ENCODE measurements around the gene ANO10. TPM values are rescaled to one million over a fixed set of nuclear protein-coding genes. Genes with fewer than 3 reads are reported as not detected.
"Not testable (repeated sequence)": the region's sequence is repeated elsewhere in the genome, so short reads cannot be mapped to it uniquely, and the experiment has no call there.

ANO10 gene
- total RNA-seq, 1 experiment from 2014 or later, result 32.6 TPM

DNA sequence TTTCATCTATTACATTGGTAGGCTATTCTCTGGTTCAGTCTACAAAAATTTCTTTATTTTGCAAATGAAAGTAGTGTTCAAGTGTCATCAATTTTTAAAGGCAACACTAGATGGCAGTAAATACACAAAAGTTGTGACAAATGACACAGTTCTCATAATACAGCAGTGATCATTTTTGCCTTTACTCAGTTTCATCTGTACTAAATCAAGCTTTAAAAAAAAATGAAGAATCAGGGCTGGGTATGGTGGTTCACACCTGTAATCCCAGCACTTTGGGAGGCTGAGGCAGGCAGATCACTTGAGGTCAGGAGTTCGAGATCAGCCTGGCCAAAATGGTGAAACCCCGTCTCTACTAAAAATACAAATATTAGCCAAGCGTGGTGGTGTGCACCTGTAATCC is 77.5 kb downstream of the ANO10 start:
- BruUV-seq (replicated peaks); H3K27me3 ChIP-seq (ENCODE audit: insufficient read depth, low read depth); H3K27ac ChIP-seq; H3K4me2 ChIP-seq; H2AFZ ChIP-seq; H3K79me2 ChIP-seq (ENCODE audit: low read depth); H3F3A ChIP-seq (ENCODE audit: insufficient read depth, low read depth); POLR2A ChIA-PET (ENCODE audit: unreplicated experiment); H3K4me1 ChIP-seq (replicated peaks; ENCODE audit: insufficient read depth); H3K9me3 ChIP-seq (ENCODE audit: insufficient read depth, low read depth); H3K9me2 ChIP-seq (ENCODE audit: insufficient read depth); H4K20me1 ChIP-seq (ENCODE audit: insufficient read depth); H3K36me3 ChIP-seq (ENCODE audit: low read depth); H3K4me3 ChIP-seq: not testable (repeated sequence)
- CTCF ChIA-PET, result interaction anchor here (0.5 kb wide), 1 partner anchor 719 kb away, joined by 3 read pairs; no protein-coding TSS in a partner anchor
- peak; percentile 79 for TF ChIP-seq CTCF (conservative IDR thresholded peaks at IDR 0.05)
- peak; percentile 1 to 51 for DNase-seq
- intact Hi-C loops (cut with micrococcal nuclease; ENCODE audit: unreplicated experiment), result loop anchor here (1.0 to 10.0 kb wide), 6 partner anchors 94 to 791 kb away; partner anchors contain the start of gene TCAIM

- no peak overlapping the region for H3K27ac ChIP-seq
- BruUV-seq (replicated peaks), result no TSS peak
- CTCF ChIA-PET, result no interaction called here
- no peaks in the 10 kb centered on the region for H4K20me1 ChIP-seq (ENCODE audit: insufficient read depth)
- POLR2A ChIA-PET (ENCODE audit: unreplicated experiment), result interaction anchor here (0.7 kb wide), 1 partner anchor 217 kb away, joined by 4 read pairs; no protein-coding TSS in a partner anchor
- TF ChIP-seq EZH2 (IDR thresholded peaks at IDR 0.05; ENCODE audit: low read depth), result no peak
- TF ChIP-seq CTCF (conservative IDR thresholded peaks at IDR 0.05), result no peak
- H3F3A ChIP-seq (ENCODE audit: insufficient read depth, low read depth), result no peaks in the 10 kb centered on the region
- no peak overlapping the region for H2AFZ ChIP-seq
- H3K9me2 ChIP-seq (ENCODE audit: insufficient read depth), result no peaks in the 10 kb centered on the region
- H3K4me2 ChIP-seq, result no peak overlapping the region
- H3K9me3 ChIP-seq (ENCODE audit: insufficient read depth, low read depth), result no peaks in the 10 kb centered on the region
- H3K36me3 ChIP-seq (ENCODE audit: low read depth), result 0 out of 2 replicates have a peak, but pooled peaks cover 3% of the 10 kb centered on the region
- no peaks in the 10 kb centered on the region for H3K27me3 ChIP-seq (ENCODE audit: insufficient read depth, low read depth)
- H3K79me2 ChIP-seq (ENCODE audit: low read depth), result no peaks in the 10 kb centered on the region
- intact Hi-C loops (cut with micrococcal nuclease; ENCODE audit: unreplicated experiment), result loop anchor here (5.0 to 10.0 kb wide), 4 partner anchors 332 to 792 kb away; partner anchors contain the start of gene TCAIM
- no peak for DNase-seq
- no peaks in the 10 kb centered on the region for H3K4me1 ChIP-seq (replicated peaks; ENCODE audit: insufficient read depth)
- no peak overlapping the region for H3K4me3 ChIP-seq
These were observed 79.3 kb downstream of the ANO10 start for GRCh38 chr3:43542328-43543043.

DNA sequence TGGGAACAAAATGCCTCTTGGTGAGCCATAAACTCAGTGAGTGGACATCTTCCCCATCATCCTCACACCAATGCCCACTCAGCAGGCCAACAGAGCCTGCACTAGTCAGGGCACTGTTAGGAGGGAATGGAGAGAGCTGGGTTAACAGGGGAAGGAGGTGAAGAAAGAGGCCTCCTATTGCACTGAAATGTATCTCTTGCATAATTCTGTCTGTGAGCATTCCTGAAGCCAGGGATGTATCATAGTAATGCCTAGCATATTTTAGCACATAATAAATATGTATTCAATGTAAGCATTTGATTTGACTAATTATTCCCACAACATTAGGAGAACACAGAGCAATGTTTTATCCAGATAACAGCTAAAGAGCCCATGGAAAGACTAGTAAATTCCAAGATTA is 81.2 kb downstream of the ANO10 start:
- H3K4me3 ChIP-seq, result no peak overlapping the region
- 0 out of 2 replicates have a peak, but pooled peaks cover 3% of the 10 kb centered on the region for H3K36me3 ChIP-seq (ENCODE audit: low read depth)
- no peaks in the 10 kb centered on the region for H3K9me2 ChIP-seq (ENCODE audit: insufficient read depth)
- no peaks in the 10 kb centered on the region for H3K27me3 ChIP-seq (ENCODE audit: insufficient read depth, low read depth)
- H3K9me3 ChIP-seq (ENCODE audit: insufficient read depth, low read depth), result no peaks in the 10 kb centered on the region
- no peak for DNase-seq
- H3F3A ChIP-seq (ENCODE audit: insufficient read depth, low read depth), result no peaks in the 10 kb centered on the region
- no TSS peak for BruUV-seq (replicated peaks)
- no peak overlapping the region for H2AFZ ChIP-seq
- TF ChIP-seq CTCF (conservative IDR thresholded peaks at IDR 0.05), result no peak
- TF ChIP-seq EZH2 (IDR thresholded peaks at IDR 0.05; ENCODE audit: low read depth), result no peak
- no peak overlapping the region for H3K4me2 ChIP-seq
- no peaks in the 10 kb centered on the region for H4K20me1 ChIP-seq (ENCODE audit: insufficient read depth)
- intact Hi-C loops (cut with micrococcal nuclease; ENCODE audit: unreplicated experiment), result loop anchor here (5.0 to 10.0 kb wide), 4 partner anchors 334 to 794 kb away; partner anchors contain the start of gene TCAIM
- ChIA-PET CTCF (no interaction called here), POLR2A (ENCODE audit: unreplicated experiment) (interaction anchor here (0.6 kb wide), 1 partner anchor 347 kb away, joined by 4 read pairs; no protein-coding TSS in a partner anchor)
- no peak overlapping the region for H3K27ac ChIP-seq
- H3K79me2 ChIP-seq (ENCODE audit: low read depth), result no peaks in the 10 kb centered on the region
- H3K4me1 ChIP-seq (replicated peaks; ENCODE audit: insufficient read depth), result no peaks in the 10 kb centered on the region

Measured in PC-9 (cell line).